Measurements from ENCODE around the gene DNLZ.
"Not testable (repeated sequence)": the region's sequence is repeated elsewhere in the genome, so short reads cannot be mapped to it uniquely, and the experiment has no call there.

DNLZ gene

GRCh38 chr9:136329636-136330405 lies 33.7 kb downstream of the DNLZ start:
- DNase-seq = no peak

- DNase-seq = no peak
These were observed 34.3 kb downstream of the DNLZ start for GRCh38 chr9:136329211-136329627.

- no peak for DNase-seq
These were observed 34.9 kb downstream of the DNLZ start for GRCh38 chr9:136328622-136329041.

- DNase-seq = no peak
These were observed 35.4 kb downstream of the DNLZ start for GRCh38 chr9:136328011-136328621.

- DNase-seq = no peak
These were observed 36.1 kb downstream of the DNLZ start, which contains the start of gene GPSM1 for GRCh38 chr9:136327304-136327974. GPSM1 (plus strand) TSS chr9:136327539; CDS start chr9:136327696, 157 bp downstream.

GRCh38 chr9:136326761-136327303 lies 36.7 kb downstream of the DNLZ start:
- no peak for DNase-seq

GRCh38 chr9:136326061-136326760 lies 37.3 kb downstream of the DNLZ start:
- DNase-seq = peak; percentile 67

- DNase-seq = no peak
These were observed 38.2 kb downstream of the DNLZ start for GRCh38 chr9:136325358-136325757.

GRCh38 chr9:136324501-136325300 lies 38.8 kb downstream of the DNLZ start:
- DNase-seq = no peak

GRCh38 chr9:136323371-136323789 lies 40.2 kb downstream of the DNLZ start:
- DNase-seq = no peak

GRCh38 chr9:136322756-136323330 lies 40.7 kb downstream of the DNLZ start:
- no peak for DNase-seq

- no peak for DNase-seq
These were observed 42.0 kb downstream of the DNLZ start for GRCh38 chr9:136321561-136321960.

- DNase-seq = not testable (repeated sequence)
These were observed 42.6 kb downstream of the DNLZ start for GRCh38 chr9:136320972-136321371.

- DNase-seq = not testable (repeated sequence)
These were observed 43.6 kb downstream of the DNLZ start for GRCh38 chr9:136319955-136320354.

GRCh38 chr9:136319244-136319643 lies 44.3 kb downstream of the DNLZ start:
- not testable (repeated sequence) for DNase-seq

GRCh38 chr9:136318776-136319241 lies 44.7 kb downstream of the DNLZ start:
- no peak for DNase-seq

- DNase-seq = no peak
These were observed 45.3 kb downstream of the DNLZ start for GRCh38 chr9:136318111-136318775.

GRCh38 chr9:136317695-136318094 lies 45.8 kb downstream of the DNLZ start:
- no peak for DNase-seq

GRCh38 chr9:136316896-136317676 lies 46.5 kb downstream of the DNLZ start:
- DNase-seq = peak; percentile 75

GRCh38 chr9:136316271-136316751 lies 47.2 kb downstream of the DNLZ start:
- DNase-seq = no peak

Data from DMS 273 treated with DMSO at 0.1 percent for 48 hours (cell line).